Measurements from ENCODE around the gene ALAS1.

DNA sequence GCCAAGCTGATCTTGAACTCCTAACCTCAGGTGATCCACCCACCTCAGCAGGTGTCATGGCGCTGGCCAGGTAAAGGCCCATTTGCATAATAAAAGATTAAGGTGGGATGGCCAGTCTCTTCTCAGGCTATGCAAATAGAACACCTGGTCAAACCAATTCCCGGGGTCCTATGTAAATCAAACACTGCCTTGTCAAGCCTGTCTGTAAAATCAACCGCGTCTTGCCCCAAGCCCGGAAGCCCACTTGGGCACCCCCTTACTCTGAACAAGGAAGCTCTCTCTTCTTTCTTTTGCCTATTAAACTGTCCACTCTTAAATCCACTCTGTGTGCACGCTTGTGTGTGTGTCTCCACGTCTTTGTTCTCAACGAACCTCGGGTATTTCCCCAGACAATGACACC, 30.7 kb upstream of the ALAS1 start:
- TF ChIP-seq TAF1 (IDR thresholded peaks at IDR 0.05; ENCODE audit: borderline replicate concordance, insufficient read depth, low read length): no peak
- no peak for TF ChIP-seq POLR2AphosphoS5 (IDR thresholded peaks at IDR 0.05; ENCODE audit: low read depth, low read length)
- TF ChIP-seq FOXP2 (optimal IDR thresholded peaks at IDR 0.05; ENCODE audit: borderline replicate concordance, extremely low read depth, extremely low read length, insufficient read depth): no peak
- no peak for TF ChIP-seq SIN3A (IDR thresholded peaks at IDR 0.05; ENCODE audit: borderline replicate concordance, insufficient read depth, low read length)

Measured in PFSK-1 (cell line).